K562 (cell line): ENCODE measurements around the gene CD6. TPM values are rescaled to one million over a fixed set of nuclear protein-coding genes. Genes with fewer than 3 reads are reported as not detected.

Experiments
- ATAC-seq: fragments of 200-7000 bp; cut with Tn5 transposase; 3 replicates; pipeline ENCODE4 v1.9.1; 2020; ENCODE audit warnings: moderate library complexity
- BruUV-seq: library from RNA; stranded (reverse); fragments of 400-500 nt; replicated peaks from 2 replicates; lab custom pipeline; 2021; lab: Mats Ljungman, UMichigan
- CTCF ChIA-PET: fragments of 300-600 bp; formaldehyde crosslinking; extraction: SDS; loops from one replicate; lab custom pipeline; 2021; ENCODE audit warnings: low intra/inter-chr PET ratio; lab: Yijun Ruan, JAX
- POLR2A ChIA-PET: fragments of 300-600, 350-650 bp; sonication (Branson Sonifier 250); formaldehyde crosslinking; extraction: SDS; loops from one replicate; lab custom pipeline; 2021; ENCODE audit warnings: antibody characterized with exemption, inconsistent platforms; lab: Yijun Ruan, JAX
- DNase-seq, 4 experiments: peaks; one replicate each; pipeline versions ENCODE4 v3.0.0 to v3.0.0-alpha.2; 2011 to 2018; ENCODE audit warnings: low spot score in 3 of 4, mixed read lengths in 3 of 4; ENCODE audit errors: extremely low read depth in 1 of 4
- FAIRE-seq: peaks from 2 replicates; lab custom pipeline; 2011; peaks lifted over from hg19 to GRCh38; lab: Jason Lieb, UNC
- H2AFZ ChIP-seq: 2 replicates; pipeline ENCODE4 v1.6.0; 2011; ENCODE audit warnings: low read depth, low read length, control low read depth, inconsistent platforms
- H3K27ac ChIP-seq: fragments of 200-600 bp; 3 replicates; pipeline ENCODE4 v1.8.0; 2011; ENCODE audit warnings: low read depth, mild to moderate bottlenecking, control low read depth, inconsistent platforms, low read length, moderate library complexity, mixed read lengths; ENCODE audit errors: extremely low read depth
- H3K27me3 ChIP-seq, 2 experiments: fragments of 300-600 bp in 1 of 2; 2 replicates in 1 of 2; 3 replicates in 1 of 2; pipeline versions ENCODE4 v1.6.0 to v1.8.0; 2011; ENCODE audit warnings: inconsistent platforms in 2 of 2, low read length in 2 of 2, mild to moderate bottlenecking in 1 of 2, mixed read lengths in 1 of 2, moderate library complexity in 1 of 2; ENCODE audit not compliant: control insufficient read depth in 2 of 2, insufficient read depth in 2 of 2
- H3K36me3 ChIP-seq: fragments of 300-600 bp; 3 replicates; pipeline ENCODE4 v1.8.0; 2011; ENCODE audit warnings: mild to moderate bottlenecking, low read length, inconsistent platforms; ENCODE audit not compliant: control insufficient read depth, insufficient read depth
- H3K4me1 ChIP-seq, 2 experiments: fragments of 200-600 bp in 1 of 2; replicated peaks in 1 of 2; 2 replicates in 1 of 2; 3 replicates in 1 of 2; pipeline versions ENCODE4 v1.5.1 to v1.8.0; 2011; ENCODE audit warnings: inconsistent platforms in 2 of 2, low read length in 2 of 2, mild to moderate bottlenecking in 1 of 2, mixed read lengths in 1 of 2, moderate library complexity in 1 of 2; ENCODE audit not compliant: control insufficient read depth in 2 of 2, insufficient read depth in 2 of 2
- H3K4me2 ChIP-seq: 2 replicates; pipeline ENCODE4 v1.6.1; 2011; ENCODE audit warnings: low read length, control low read depth, inconsistent platforms, mixed read lengths; ENCODE audit not compliant: insufficient read depth
- H3K4me3 ChIP-seq: fragments of 200-600 bp; sonication (generic), shearing (Covaris generic); 2 replicates; pipeline ENCODE4 v1.5.1; 2016; ENCODE audit warnings: control low read depth, inconsistent platforms
- H3K79me2 ChIP-seq: fragments of 200-600 bp; 3 replicates; pipeline ENCODE4 v1.8.0; 2011; ENCODE audit warnings: low read length, inconsistent platforms; ENCODE audit not compliant: control insufficient read depth, insufficient read depth
- H3K9ac ChIP-seq, 2 experiments: 2 replicates each; pipeline versions ENCODE4 v1.6.0 to v1.6.1; 2011; ENCODE audit warnings: low read depth in 2 of 2, low read length in 2 of 2, control low read depth in 1 of 2, inconsistent platforms in 1 of 2, mild to moderate bottlenecking in 1 of 2, mixed read lengths in 1 of 2; ENCODE audit not compliant: insufficient read depth in 1 of 2
- H3K9me1 ChIP-seq: one replicate; pipeline ENCODE4 v1.6.0; 2011; ENCODE audit warnings: inconsistent platforms, mild to moderate bottlenecking, low read length, moderate library complexity; ENCODE audit not compliant: control insufficient read depth, insufficient read depth
- H3K9me3 ChIP-seq: replicated peaks from 2 replicates; pipeline ENCODE4 v1.5.1; 2011; ENCODE audit warnings: low read depth, low read length, inconsistent platforms; ENCODE audit not compliant: control insufficient read depth, insufficient read depth
- H4K20me1 ChIP-seq: replicated peaks from 2 replicates; pipeline ENCODE4 v1.6.1; 2011; ENCODE audit warnings: low read length, inconsistent platforms, mixed read lengths; ENCODE audit not compliant: control insufficient read depth, insufficient read depth
- E2F1 ChIP-seq: sonication (generic); formaldehyde crosslinking; IDR thresholded peaks from 2 replicates; pipeline ENCODE4 v1.8.1; 2023; ENCODE audit warnings: mild to moderate bottlenecking, missing genetic modification reagents, moderate library complexity
- ETS2 ChIP-seq: IDR thresholded peaks from 2 replicates; pipeline ENCODE4 v1.6.1; 2016; ENCODE audit warnings: borderline replicate concordance, missing genetic modification characterization, mild to moderate bottlenecking, moderate library complexity, missing compliant biosample characterization; ENCODE audit not compliant: poor library complexity, severe bottlenecking
- ETV1 ChIP-seq: fragments of 450-650 bp; conservative IDR thresholded peaks from 2 replicates; pipeline ENCODE4 v1.6.1; 2016; ENCODE audit warnings: missing genetic modification characterization, control low read depth, low read depth, missing compliant biosample characterization
- HNRNPL ChIP-seq: fragments of 200-400 bp; formaldehyde crosslinking; IDR thresholded peaks from 2 replicates; pipeline ENCODE4 v1.6.1; 2017; ENCODE audit warnings: low read depth, mild to moderate bottlenecking, low read length
- JUN ChIP-seq, 2 experiments: sonication (generic) in 1 of 2; formaldehyde crosslinking in 1 of 2; IDR thresholded peaks; 2 replicates each; pipeline versions ENCODE4 v1.6.1 to v1.8.0; 2012 to 2022; ENCODE audit warnings: borderline replicate concordance in 2 of 2, mild to moderate bottlenecking in 2 of 2, improper control_type of control experiment in 1 of 2, low read depth in 1 of 2, low read length in 1 of 2, missing genetic modification reagents in 1 of 2
- LCOR ChIP-seq: sonication (generic); formaldehyde crosslinking; IDR thresholded peaks from 2 replicates; pipeline ENCODE4 v1.8.0; 2022; ENCODE audit warnings: mild to moderate bottlenecking, missing genetic modification reagents
- NCOA6 ChIP-seq: fragments of 450-650 bp; IDR thresholded peaks from 2 replicates; pipeline ENCODE4 v1.6.1; 2017; ENCODE audit warnings: mild to moderate bottlenecking
- POLR2H ChIP-seq: IDR thresholded peaks from 2 replicates; pipeline ENCODE4 v1.6.1; 2016; ENCODE audit warnings: missing genetic modification characterization, low read depth, mild to moderate bottlenecking, control low read depth, missing compliant biosample characterization, moderate library complexity
- SAP30 ChIP-seq: fragments of 200-600 bp; sonication (generic); IDR thresholded peaks from 2 replicates; pipeline ENCODE4 v1.6.1; 2012; ENCODE audit warnings: borderline replicate concordance, low read depth, mild to moderate bottlenecking, moderate library complexity, low read length, control low read depth, inconsistent platforms; ENCODE audit not compliant: insufficient read depth, poor library complexity, severe bottlenecking
- TCF15 ChIP-seq: fragments of 250-450 bp; sonication (Bioruptor Pico); IDR thresholded peaks from 2 replicates; pipeline ENCODE4 v1.8.0; 2022; ENCODE audit warnings: moderate library complexity, mild to moderate bottlenecking, inconsistent platforms
- XRCC4 ChIP-seq: IDR thresholded peaks from one replicate; pipeline ENCODE4 v1.6.1; 2011; ENCODE audit not compliant: insufficient read depth, insufficient read length; ENCODE audit errors: extremely low read depth
- ZNF445 ChIP-seq: fragments of 250-450 bp; sonication (Bioruptor Pico); IDR thresholded peaks from 2 replicates; pipeline ENCODE4 v1.4.0; 2020; ENCODE audit warnings: low read depth, mild to moderate bottlenecking, moderate library complexity
- ZNF77 ChIP-seq: fragments of 250-450 bp; sonication (Bioruptor Pico); IDR thresholded peaks from 2 replicates; pipeline ENCODE4 v1.5.0; 2020
- ZSCAN32 ChIP-seq: fragments of 450-650 bp; formaldehyde crosslinking; IDR thresholded peaks from 2 replicates; pipeline ENCODE4 v1.4.0; 2020; ENCODE audit warnings: mild to moderate bottlenecking, moderate library complexity
- WGBS: fragments of 100-300 bp; shearing (Covaris generic); methylation state at CpG from one replicate; pipeline ENCODE4 v1.1.6; 2016; ENCODE audit warnings: low coverage, mixed read lengths; ENCODE audit not compliant: insufficient coverage; ENCODE audit errors: missing lambda C conversion rate; 5-methylcytosine and 5-hydroxymethylcytosine counted together
- in situ Hi-C: fragments of 300-500 bp; cut with MboI; formaldehyde crosslinking; loops from 4 replicates; pipeline ENCODE4 v1.15.0; 2018; ENCODE audit warnings: inconsistent platforms, mixed read lengths
- intact Hi-C: fragments of 100-400 bp; cut with micrococcal nuclease; formaldehyde crosslinking; loops from 2 replicates; pipeline ENCODE4 v1.14.2; 2022
- polyA plus RNA-seq, 8 experiments: library from polyadenylated mRNA; depleted of rRNA in 4 of 8; stranded (reverse) in 5 of 8; unstranded in 3 of 8; fragments of >200 nt; fragmentation: Nextera tagmentation in 2 of 8; fragmentation: Illumina TruSeq in 1 of 8; extraction: Ambion mirVana in 2 of 8; extraction: Trizol in 1 of 8; gene quantifications; 2 replicates each; pipeline versions ENCODE4 v1.2.1 to v1.2.3, GENCODE V29; 2011 to 2014; ENCODE audit warnings: inconsistent platforms in 1 of 8, missing spikeins in 1 of 8
- total RNA-seq, 7 experiments: library from RNA; depleted of rRNA in 6 of 7; stranded (reverse); fragments of >200 nt in 6 of 7; fragmentation: Illumina TruSeq in 2 of 7; extraction: Trizol in 2 of 7; gene quantifications; 2 replicates each; pipeline versions ENCODE4 v1.2.1 to v1.2.3, GENCODE V29; 2011 to 2021; ENCODE audit warnings: low replicate concordance in 1 of 7

The CD6 gene
- total and polyA plus RNA-seq, 9 of the 15 experiments (the other 6 are each of a cell fraction or from before 2014, with no cell fraction given): 0.84 TPM; not detected in 8

- intact Hi-C loops (no loop called here), in situ Hi-C loops (no loop called here)
- TF ChIP-seq JUN (IDR thresholded peaks at IDR 0.05; ENCODE audit: borderline replicate concordance, low read depth, low read length) (no peak), JUN (CRISPR knock-in tag; IDR thresholded peaks at IDR 0.05; ENCODE audit: borderline replicate concordance) (no peak), LCOR (CRISPR knock-in tag) (no peak), XRCC4 (no peak), SAP30 (no peak), NCOA6 (no peak), HNRNPL (no peak), ZSCAN32 (CRISPR knock-in tag) (no peak), ZNF77 (CRISPR knock-in tag) (no peak), E2F1 (CRISPR knock-in tag) (no peak), ETV1 (no peak), ZNF445 (no peak), ETS2 (no peak), POLR2H (no peak), TCF15 (CRISPR knock-in tag) (no peak)
- Histone ChIP-seq H4K20me1 (0 out of 2 replicates have a peak, but pooled peaks cover 10% of the 10 kb centered on the region), H3K4me3 (no peak overlapping the region), H3K4me2 (no peak overlapping the region), H3K4me1 (peaks cover 0 to 25% of the 10 kb centered on the region in 2 experiments; a peak in 3 of 5 replicates), H2AFZ (no peak overlapping the region), H3K9ac (no peak overlapping the region), H3K79me2 (no peaks in the 10 kb centered on the region), H3K9me1 (no peaks in the 10 kb centered on the region), H3K27ac (no peak overlapping the region), H3K9me3 (no peaks in the 10 kb centered on the region), H3K36me3 (peaks cover 8% of the 10 kb centered on the region; the same call in 2 of the 3 replicates), H3K27me3 (peaks cover 56 to 79% of the 10 kb centered on the region in 2 experiments)
- DNase-seq (no peak), ATAC-seq (no peak), FAIRE-seq (no peak)
- CTCF ChIA-PET: interaction anchor here (0.6 kb wide), 1 partner anchor 12 kb away, joined by 3 read pairs; no protein-coding TSS in a partner anchor
- WGBS: 10% methylated on average over 14 of the region's 16 CpGs
- POLR2A ChIA-PET: interaction anchor here (0.5 to 1.9 kb wide), 4 partner anchors 12 to 212 kb away, joined by 3 to 7 read pairs (median 4); partner anchors contain the start of gene TMEM109
- no TSS peak for BruUV-seq
Measured at GRCh38 chr11:60927600-60927999, 43.9 kb upstream of the CD6 start.
